IgD-negative memory B cell (primary cell): ENCODE measurements around the gene SHKBP1. TPM values are rescaled to one million over a fixed set of nuclear protein-coding genes. Genes with fewer than 3 reads are reported as not detected.
"Not testable (repeated sequence)": the region's sequence is repeated elsewhere in the genome, so short reads cannot be mapped to it uniquely, and the experiment has no call there.

Experiments
- H3K27ac Mint-ChIP-seq, 3 donors: one replicate each; pipeline ENCODE4 v1.8.0; 2020 to 2022; ENCODE audit warnings: mild to moderate bottlenecking in 3 of 3, mixed read lengths in 3 of 3, moderate library complexity in 1 of 3
- H3K27me3 Mint-ChIP-seq: one replicate; pipeline ENCODE4 v1.8.0; 2021; ENCODE audit warnings: mixed read lengths
- H3K36me3 Mint-ChIP-seq: one replicate; pipeline ENCODE4 v1.8.0; 2020; ENCODE audit warnings: mild to moderate bottlenecking, mixed read lengths
- H3K4me1 Mint-ChIP-seq, 3 donors: one replicate each; pipeline ENCODE4 v1.8.0; 2020 to 2022; ENCODE audit warnings: mixed read lengths in 3 of 3, mild to moderate bottlenecking in 1 of 3
- H3K4me3 Mint-ChIP-seq, 4 donors: one replicate each; pipeline ENCODE4 v1.8.0; 2020 to 2022; ENCODE audit warnings: mild to moderate bottlenecking in 4 of 4, mixed read lengths in 4 of 4, moderate library complexity in 3 of 4
- H3K9me3 Mint-ChIP-seq, 3 donors: one replicate each; pipeline ENCODE4 v1.8.0; 2020 to 2021; ENCODE audit warnings: mixed read lengths in 3 of 3, mild to moderate bottlenecking in 1 of 3
- polyA plus RNA-seq: library from polyadenylated mRNA; unstranded; fragments of 300-500 nt; fragmentation: Illumina TruSeq; gene quantifications from one replicate; pipeline ENCODE4 v1.2.3, GENCODE V29; 2021

Gene SHKBP1
- polyA plus RNA-seq, result 210 TPM

GRCh38 chr19:40576585-40577451, at the start of gene SHKBP1:
Gene SHKBP1, plus strand, starts transcription at chr19:40576873. Its CDS starts 27 bp downstream, at chr19:40576900.
- Mint-ChIP-seq H3K4me1 (peaks cover 14 to 25% (median 15%) of the 10 kb centered on the region in 3 donors), H3K36me3 (no peaks in the 10 kb centered on the region), H3K27me3 (no peaks in the 10 kb centered on the region), H3K4me3 (peak within 1 kb of the TSS; percentile 88 to 100 (median 97)), H3K27ac (peak within 1 kb of the TSS; percentile 87 to 92 (median 91)), H3K9me3 (no peaks in the 10 kb centered on the region)

GRCh38 chr19:40528078-40528477, 48.6 kb upstream of the SHKBP1 start:
- Mint-ChIP-seq H3K4me1 (peaks cover 5 to 13% (median 6%) of the 10 kb centered on the region in 3 donors), H3K36me3 (no peaks in the 10 kb centered on the region), H3K27ac (peak overlapping the region in 2 of 3 donors; percentile 51 to 75), H3K27me3 (peaks cover 23% of the 10 kb centered on the region), H3K4me3 (no peak overlapping the region), H3K9me3 (no peaks in the 10 kb centered on the region)

- Mint-ChIP-seq H3K9me3 (peaks cover 0 to 2% (median under 1%) of the 10 kb centered on the region in 3 donors), H3K4me1 (peaks cover 5 to 13% (median 6%) of the 10 kb centered on the region in 3 donors), H3K4me3 (peak overlapping the region in 1 of 4 donors; percentile 14), H3K36me3 (no peaks in the 10 kb centered on the region), H3K27me3 (peaks cover 23% of the 10 kb centered on the region), H3K27ac (peak overlapping the region; percentile 51 to 86 (median 75))
Measured at GRCh38 chr19:40528533-40529092, 48.1 kb upstream of the SHKBP1 start.

- peak overlapping the region in 2 of 3 donors; percentile 75 to 89 for H3K27ac Mint-ChIP-seq
- peak overlapping the region; percentile 58 to 86 (median 66) for H3K4me3 Mint-ChIP-seq
- peaks cover 5 to 13% (median 6%) of the 10 kb centered on the region in 3 donors for H3K4me1 Mint-ChIP-seq
- H3K36me3 Mint-ChIP-seq, result no peaks in the 10 kb centered on the region
- peaks cover 0 to 7% (median 4%) of the 10 kb centered on the region in 3 donors for H3K9me3 Mint-ChIP-seq
- peaks cover 30% of the 10 kb centered on the region for H3K27me3 Mint-ChIP-seq
Measured at GRCh38 chr19:40529093-40529954, 47.3 kb upstream of the SHKBP1 start.

GRCh38 chr19:40530091-40530901, 46.4 kb upstream of the SHKBP1 start:
- Mint-ChIP-seq H3K27ac (peak overlapping the region in 2 of 3 donors; percentile 75 to 89), H3K4me1 (peaks cover 5 to 13% (median 6%) of the 10 kb centered on the region in 3 donors), H3K9me3 (peaks cover 0 to 9% (median 4%) of the 10 kb centered on the region in 3 donors)

GRCh38 chr19:40533508-40533907, 43.2 kb upstream of the SHKBP1 start:
- H3K36me3 Mint-ChIP-seq, result no peaks in the 10 kb centered on the region
- H3K9me3 Mint-ChIP-seq, result peaks cover 0 to 9% (median 4%) of the 10 kb centered on the region in 3 donors
- H3K27ac Mint-ChIP-seq, result no peak overlapping the region
- peaks cover 34% of the 10 kb centered on the region for H3K27me3 Mint-ChIP-seq
- H3K4me3 Mint-ChIP-seq, result no peak overlapping the region
- H3K4me1 Mint-ChIP-seq, result peaks cover 5 to 13% (median 6%) of the 10 kb centered on the region in 3 donors

More at GRCh38 chr19:40530091-40530901, 46.4 kb upstream of the SHKBP1 start:
- Mint-ChIP-seq H3K27me3 (peaks cover 30% of the 10 kb centered on the region), H3K4me3 (peak overlapping the region; percentile 58 to 86 (median 66)), H3K36me3 (no peaks in the 10 kb centered on the region)

GRCh38 chr19:40534148-40534547, 42.5 kb upstream of the SHKBP1 start:
- Mint-ChIP-seq H3K4me3 (no peak overlapping the region), H3K4me1 (peaks cover 5 to 13% (median 6%) of the 10 kb centered on the region in 3 donors), H3K9me3 (peaks cover 0 to 9% (median 4%) of the 10 kb centered on the region in 3 donors), H3K27me3 (peaks cover 35% of the 10 kb centered on the region), H3K36me3 (no peaks in the 10 kb centered on the region), H3K27ac (no peak overlapping the region)

- no peaks in the 10 kb centered on the region for H3K4me1 Mint-ChIP-seq
- H3K27me3 Mint-ChIP-seq, result peaks cover 15% of the 10 kb centered on the region
- H3K36me3 Mint-ChIP-seq, result no peaks in the 10 kb centered on the region
- H3K4me3 Mint-ChIP-seq, result peak overlapping the region in 1 of 4 donors; percentile 8
- no peak overlapping the region for H3K27ac Mint-ChIP-seq
- peaks cover 0 to 4% (median 0%) of the 10 kb centered on the region in 3 donors for H3K9me3 Mint-ChIP-seq
Measured at GRCh38 chr19:40539070-40539469, 37.6 kb upstream of the SHKBP1 start.

- Mint-ChIP-seq H3K4me3 (no peak overlapping the region), H3K27ac (no peak overlapping the region), H3K9me3 (peaks cover 0 to 3% (median 2%) of the 10 kb centered on the region in 3 donors), H3K36me3 (no peaks in the 10 kb centered on the region), H3K27me3 (peaks cover 16% of the 10 kb centered on the region), H3K4me1 (no peaks in the 10 kb centered on the region)
Measured at GRCh38 chr19:40542202-40542859, 34.3 kb upstream of the SHKBP1 start.

- H3K27ac Mint-ChIP-seq, result no peak overlapping the region
- no peaks in the 10 kb centered on the region for H3K36me3 Mint-ChIP-seq
- H3K4me1 Mint-ChIP-seq, result no peaks in the 10 kb centered on the region
- H3K27me3 Mint-ChIP-seq, result peaks cover 18% of the 10 kb centered on the region
- no peak overlapping the region for H3K4me3 Mint-ChIP-seq
- peaks cover 0 to 3% (median 2%) of the 10 kb centered on the region in 3 donors for H3K9me3 Mint-ChIP-seq
Measured at GRCh38 chr19:40543029-40543597, 33.6 kb upstream of the SHKBP1 start.

- H3K27ac Mint-ChIP-seq, H3K9me3 Mint-ChIP-seq, H3K36me3 Mint-ChIP-seq, H3K4me3 Mint-ChIP-seq, H3K4me1 Mint-ChIP-seq: not testable (repeated sequence)
- H3K27me3 Mint-ChIP-seq, result peaks cover 29% of the 10 kb centered on the region
Measured at GRCh38 chr19:40546153-40546841, 30.4 kb upstream of the SHKBP1 start.

GRCh38 chr19:40547190-40547589, 29.5 kb upstream of the SHKBP1 start:
- H3K4me1 Mint-ChIP-seq, H3K4me3 Mint-ChIP-seq, H3K36me3 Mint-ChIP-seq, H3K9me3 Mint-ChIP-seq, H3K27ac Mint-ChIP-seq: not testable (repeated sequence)
- H3K27me3 Mint-ChIP-seq, result peaks cover 32% of the 10 kb centered on the region

- no peak overlapping the region for H3K4me3 Mint-ChIP-seq
- peaks cover 0 to 5% (median 4%) of the 10 kb centered on the region in 3 donors for H3K4me1 Mint-ChIP-seq
- H3K27me3 Mint-ChIP-seq, result peaks cover 35% of the 10 kb centered on the region
- H3K36me3 Mint-ChIP-seq, result peaks cover 2% of the 10 kb centered on the region
- H3K27ac Mint-ChIP-seq, result no peak overlapping the region
- H3K9me3 Mint-ChIP-seq, result peaks cover 0 to 3% (median 2%) of the 10 kb centered on the region in 3 donors
Measured at GRCh38 chr19:40547836-40548235, 28.8 kb upstream of the SHKBP1 start.
